Choroid plexus epithelial cell (primary cell): ENCODE measurements around the gene MS4A6E.
"Not testable (repeated sequence)": the region's sequence is repeated elsewhere in the genome, so short reads cannot be mapped to it uniquely, and the experiment has no call there.

Experiments
- DNase-seq: peaks from one replicate; pipeline ENCODE4 v3.0.0-alpha.2; 2010; ENCODE audit warnings: low read depth
- H3K4me3 ChIP-seq: 2 replicates; pipeline ENCODE4 v1.5.1; 2011; ENCODE audit warnings: low read depth, mild to moderate bottlenecking, control low read depth, low read length, moderate library complexity
- CTCF ChIP-seq: conservative IDR thresholded peaks from 2 replicates; pipeline ENCODE4 v1.5.1; 2011; ENCODE audit warnings: low read depth, mild to moderate bottlenecking, control low read depth, inconsistent platforms, low read length, moderate library complexity

The MS4A6E gene

GRCh38 chr11:60363542-60364470 lies 36.8 kb downstream of the MS4A6E start:
- peak; percentile 64 for DNase-seq

GRCh38 chr11:60366262-60366904 lies 39.3 kb downstream of the MS4A6E start:
- not testable (repeated sequence) for H3K4me3 ChIP-seq

More at GRCh38 chr11:60363542-60364470, 36.8 kb downstream of the MS4A6E start:
- H3K4me3 ChIP-seq: no peak overlapping the region
- TF ChIP-seq CTCF: peak; percentile 74

GRCh38 chr11:60367009-60367408 lies 40.0 kb downstream of the MS4A6E start:
- no peak overlapping the region for H3K4me3 ChIP-seq
- DNase-seq: no peak
- TF ChIP-seq CTCF: no peak

More at GRCh38 chr11:60366262-60366904, 39.3 kb downstream of the MS4A6E start:
- DNase-seq: not testable (repeated sequence)

- no peak overlapping the region for H3K4me3 ChIP-seq
- DNase-seq: no peak
- TF ChIP-seq CTCF: no peak
These were observed 40.8 kb downstream of the MS4A6E start for GRCh38 chr11:60367896-60368295.

GRCh38 chr11:60370252-60370810 lies 43.3 kb downstream of the MS4A6E start:
- no peak overlapping the region for H3K4me3 ChIP-seq
- DNase-seq: no peak
- TF ChIP-seq CTCF: no peak

GRCh38 chr11:60370811-60371298 lies 43.8 kb downstream of the MS4A6E start:
- H3K4me3 ChIP-seq: no peak overlapping the region
- peak; percentile 2 for DNase-seq
- TF ChIP-seq CTCF: no peak

GRCh38 chr11:60371386-60371785 lies 44.3 kb downstream of the MS4A6E start:
- no peak overlapping the region for H3K4me3 ChIP-seq
- DNase-seq: no peak
- no peak for TF ChIP-seq CTCF
